Common myeloid progenitor, CD34-positive (primary cell): ENCODE data around the gene SOS1.

Experiments used
- CTCF ChIA-PET: fragments of 350-600 bp; sonication (Branson Sonifier 250); formaldehyde crosslinking; loops from one replicate; lab custom pipeline; 2021; ENCODE audit warnings: antibody characterized with exemption; lab: Charles Lee
- POLR2A ChIA-PET: fragments of 350-600 bp; sonication (Branson Sonifier 250); formaldehyde crosslinking; loops from one replicate; lab custom pipeline; 2021; ENCODE audit warnings: antibody characterized with exemption; lab: Charles Lee
- DNase-seq, 3 donors: peaks; one replicate each; pipeline versions ENCODE4 v3.0.0 to v3.0.0-alpha.2; 2013
- H3K27ac ChIP-seq, 2 experiments: 1 replicate in 1 of 2; 2 replicates in 1 of 2; pipeline ENCODE4 v1.7.0; 2013; ENCODE audit warnings: inconsistent platforms in 2 of 2, low read length in 2 of 2, mild to moderate bottlenecking in 2 of 2, low read depth in 1 of 2, moderate library complexity in 1 of 2; ENCODE audit not compliant: severe bottlenecking in 2 of 2, insufficient read depth in 1 of 2, poor library complexity in 1 of 2
- H3K27me3 ChIP-seq, 5 experiments: replicated peaks in 2 of 5; 1 replicate in 3 of 5; 2 replicates in 2 of 5; pipeline versions ENCODE4 v1.6.1 to v1.7.0; 2013; ENCODE audit warnings: low read length in 4 of 5, mild to moderate bottlenecking in 2 of 5, moderate library complexity in 2 of 5, inconsistent platforms in 1 of 5; ENCODE audit not compliant: insufficient read depth in 5 of 5, control insufficient read depth in 4 of 5
- H3K36me3 ChIP-seq, 4 experiments: 1 replicate in 2 of 4; 2 replicates in 2 of 4; pipeline versions ENCODE4 v1.6.1 to v1.7.0; 2013; ENCODE audit warnings: low read length in 3 of 4, control low read depth in 1 of 4, mild to moderate bottlenecking in 1 of 4; ENCODE audit not compliant: control insufficient read depth in 4 of 4, insufficient read depth in 4 of 4
- H3K4me1 ChIP-seq, 4 experiments: 1 replicate in 3 of 4; 2 replicates in 1 of 4; pipeline versions ENCODE4 v1.6.1 to v1.7.1; 2013; ENCODE audit warnings: low read length in 3 of 4, mild to moderate bottlenecking in 3 of 4, control low read depth in 1 of 4, inconsistent platforms in 1 of 4, moderate library complexity in 1 of 4; ENCODE audit not compliant: control insufficient read depth in 4 of 4, insufficient read depth in 4 of 4; ENCODE audit errors: control extremely low read depth in 1 of 4
- H3K4me3 ChIP-seq, 7 experiments: 1 replicate in 4 of 7; 2 replicates in 3 of 7; pipeline versions ENCODE4 v1.5.1 to v1.7.0; 2013; ENCODE audit warnings: mild to moderate bottlenecking in 7 of 7, low read length in 6 of 7, moderate library complexity in 6 of 7, inconsistent platforms in 2 of 7, low read depth in 2 of 7, control low read depth in 1 of 7; ENCODE audit not compliant: insufficient read depth in 4 of 7, control insufficient read depth in 1 of 7; ENCODE audit errors: extremely low read depth in 1 of 7
- H3K9me3 ChIP-seq, 5 experiments: 1 replicate in 4 of 5; 2 replicates in 1 of 5; pipeline versions ENCODE4 v1.6.1 to v1.7.1; 2013; ENCODE audit warnings: low read length in 4 of 5, mild to moderate bottlenecking in 2 of 5, inconsistent platforms in 1 of 5, low read depth in 1 of 5, moderate library complexity in 1 of 5; ENCODE audit not compliant: control insufficient read depth in 4 of 5, insufficient read depth in 2 of 5; ENCODE audit errors: control extremely low read depth in 1 of 5
- WGBS: methylation state at CpG from one replicate; pipeline ENCODE4 v1.1.5; 2013; ENCODE audit not compliant: insufficient coverage; 5-methylcytosine and 5-hydroxymethylcytosine counted together

The SOS1 gene

DNA sequence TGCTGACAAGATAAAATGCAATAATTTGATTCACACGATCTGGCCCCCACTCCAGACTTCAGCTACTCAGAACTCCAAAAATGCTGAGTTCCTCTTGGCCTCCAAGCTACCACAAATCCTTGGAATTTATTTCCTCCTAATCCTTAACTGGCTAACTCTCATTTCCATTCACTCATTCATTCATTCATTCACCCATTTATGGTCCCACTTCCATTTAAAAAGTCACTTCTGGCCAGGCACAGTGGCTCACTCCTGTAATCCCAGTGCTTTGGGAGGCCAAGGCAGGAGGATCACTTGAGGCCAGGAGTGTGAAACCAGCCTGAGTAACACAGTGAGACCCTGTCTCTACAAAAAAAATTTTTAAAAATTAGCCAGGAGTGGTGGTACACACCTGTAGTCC lies 12.5 kb downstream of the SOS1 start:
- Histone ChIP-seq H3K36me3 (peaks cover 4 to 16% (median 8%) of the 10 kb centered on the region in 4 experiments), H3K9me3 (no peaks in the 10 kb centered on the region), H3K27me3 (no peaks in the 10 kb centered on the region), H3K4me3 (no peak overlapping the region), H3K4me1 (no peaks in the 10 kb centered on the region), H3K27ac (no peak overlapping the region)
- POLR2A ChIA-PET, result no interaction called here
- CTCF ChIA-PET, result interaction anchor here (1.5 to 1.8 kb wide), 2 partner anchors 13 to 49 kb away, joined by 5 to 7 read pairs; no protein-coding TSS in a partner anchor
- DNase-seq, result no peak
- WGBS, result 88% methylated on average over 1 of the region's 1 CpG

DNA sequence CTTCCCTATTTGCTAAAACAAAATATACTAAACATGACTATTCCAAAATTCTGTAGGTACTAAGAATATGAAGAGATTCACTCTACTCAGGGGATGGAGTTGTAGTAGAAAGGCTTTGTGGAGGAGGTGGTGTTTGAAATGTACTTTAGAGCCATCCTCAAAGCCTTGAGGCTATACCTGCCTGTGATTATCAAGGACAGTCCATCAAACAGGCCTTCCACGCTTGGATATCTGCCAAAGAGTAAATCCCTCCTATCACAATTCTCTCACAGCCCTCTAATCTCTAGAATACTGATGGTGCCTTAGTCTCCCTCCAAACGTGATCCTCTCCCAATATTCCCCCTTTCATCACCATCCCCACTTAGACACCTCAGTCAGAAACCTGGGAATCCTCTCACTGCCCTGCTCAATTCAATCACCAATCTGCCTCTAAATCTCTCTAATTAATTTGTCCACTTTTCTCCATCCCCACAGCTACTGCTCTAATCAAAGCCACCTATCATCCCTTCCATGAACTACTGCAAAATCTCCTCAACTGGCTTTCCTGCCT lies 13.1 kb downstream of the SOS1 start:
- 86% methylated on average over 2 of the region's 2 CpGs for WGBS
- H3K27ac ChIP-seq, result peak overlapping the region in 1 of 2 experiments; percentile 23
- no peak overlapping the region for H3K4me3 ChIP-seq
- no peaks in the 10 kb centered on the region for H3K9me3 ChIP-seq
- H3K4me1 ChIP-seq, result no peaks in the 10 kb centered on the region
- no peaks in the 10 kb centered on the region for H3K27me3 ChIP-seq
- peaks cover 4 to 16% (median 7%) of the 10 kb centered on the region in 4 experiments for H3K36me3 ChIP-seq
- POLR2A ChIA-PET, result no interaction called here
- CTCF ChIA-PET, result no interaction called here
- no peak for DNase-seq

DNA sequence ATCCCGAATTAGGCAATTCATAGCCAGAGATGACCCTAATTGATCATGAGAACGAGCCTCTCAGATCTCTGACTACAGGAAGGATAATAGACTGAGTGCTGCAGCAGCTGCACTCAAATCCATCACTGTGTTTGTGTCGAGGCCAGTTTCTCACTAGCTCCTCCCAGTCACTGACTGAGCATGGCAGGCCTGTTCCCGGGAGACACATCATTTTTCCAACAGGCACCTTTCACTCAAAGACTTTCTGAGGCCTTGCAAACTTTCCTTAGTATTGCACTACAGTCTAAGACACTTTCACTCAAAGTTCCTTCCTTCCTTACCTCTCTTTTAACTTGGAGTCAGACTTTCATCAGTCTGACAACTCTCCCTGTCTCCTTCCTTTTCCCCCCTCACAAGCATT lies 13.7 kb downstream of the SOS1 start:
- CTCF ChIA-PET, result interaction anchor here (0.6 kb wide), 1 partner anchor 10 kb away, joined by 4 read pairs; no protein-coding TSS in a partner anchor
- H3K27me3 ChIP-seq, result no peaks in the 10 kb centered on the region
- POLR2A ChIA-PET, result no interaction called here
- DNase-seq, result no peak
- peaks cover 2 to 9% (median 2%) of the 10 kb centered on the region in 4 experiments for H3K36me3 ChIP-seq
- H3K4me1 ChIP-seq, result no peaks in the 10 kb centered on the region
- H3K9me3 ChIP-seq, result no peaks in the 10 kb centered on the region
- no peak overlapping the region for H3K4me3 ChIP-seq
- peak overlapping the region in 1 of 2 experiments; percentile 23 for H3K27ac ChIP-seq
- WGBS, result 77% methylated on average over 3 of the region's 4 CpGs

DNA sequence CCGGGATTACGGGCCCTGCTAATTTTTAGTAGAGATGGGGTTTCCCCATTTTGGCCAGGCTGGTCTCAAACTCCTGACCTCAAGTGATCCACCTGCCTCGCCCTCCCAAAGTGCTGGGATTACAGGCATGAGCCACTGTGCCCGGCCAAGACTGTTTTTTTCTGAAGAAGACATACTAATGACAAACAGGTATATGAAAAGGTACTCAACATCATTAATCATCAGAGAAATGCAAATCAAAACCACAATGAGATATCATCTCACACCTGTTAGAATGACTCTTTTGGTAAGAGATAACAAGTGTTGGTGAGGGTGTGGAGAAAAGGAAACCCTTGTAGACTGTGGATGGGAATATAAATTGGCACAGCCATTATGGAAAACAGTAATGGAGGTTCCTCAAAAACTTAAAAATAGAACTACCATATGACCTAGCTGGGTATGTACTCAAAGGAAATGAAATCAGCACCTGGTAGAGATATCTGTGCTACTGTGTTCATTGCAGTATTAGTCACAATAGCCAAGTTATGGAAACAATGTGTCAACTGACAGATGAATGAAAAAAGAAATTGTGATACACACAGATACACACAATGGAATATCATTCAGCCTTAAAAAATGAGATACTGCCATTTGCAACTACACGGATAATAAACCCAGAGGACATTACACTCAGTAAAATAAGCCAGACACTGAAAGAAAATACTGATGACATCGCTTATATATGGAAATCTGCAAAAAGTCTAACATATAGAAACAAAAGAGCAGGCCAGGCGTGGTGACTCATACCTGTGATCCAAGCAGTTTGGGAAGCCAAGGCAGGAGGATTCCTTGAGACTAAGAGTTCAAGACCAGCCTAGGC lies 20.8 kb downstream of the SOS1 start:
- H3K4me3 ChIP-seq, result no peak overlapping the region
- peaks cover 0 to 8% (median 2%) of the 10 kb centered on the region in 4 experiments for H3K36me3 ChIP-seq
- CTCF ChIA-PET, result interaction anchor here (1.1 kb wide), 1 partner anchor 128 kb away, joined by 3 read pairs; no protein-coding TSS in a partner anchor
- H3K4me1 ChIP-seq, result peaks cover 0 to 12% (median 8%) of the 10 kb centered on the region in 4 experiments
- POLR2A ChIA-PET, result interaction anchor here (0.6 kb wide), 1 partner anchor 228 kb away, joined by 3 read pairs; no protein-coding TSS in a partner anchor
- no peak overlapping the region for H3K27ac ChIP-seq
- 96% methylated on average over 4 of the region's 7 CpGs for WGBS
- H3K9me3 ChIP-seq, result no peaks in the 10 kb centered on the region
- H3K27me3 ChIP-seq, result no peaks in the 10 kb centered on the region
- DNase-seq, result peak in 1 of 3 donors; percentile 34

DNA sequence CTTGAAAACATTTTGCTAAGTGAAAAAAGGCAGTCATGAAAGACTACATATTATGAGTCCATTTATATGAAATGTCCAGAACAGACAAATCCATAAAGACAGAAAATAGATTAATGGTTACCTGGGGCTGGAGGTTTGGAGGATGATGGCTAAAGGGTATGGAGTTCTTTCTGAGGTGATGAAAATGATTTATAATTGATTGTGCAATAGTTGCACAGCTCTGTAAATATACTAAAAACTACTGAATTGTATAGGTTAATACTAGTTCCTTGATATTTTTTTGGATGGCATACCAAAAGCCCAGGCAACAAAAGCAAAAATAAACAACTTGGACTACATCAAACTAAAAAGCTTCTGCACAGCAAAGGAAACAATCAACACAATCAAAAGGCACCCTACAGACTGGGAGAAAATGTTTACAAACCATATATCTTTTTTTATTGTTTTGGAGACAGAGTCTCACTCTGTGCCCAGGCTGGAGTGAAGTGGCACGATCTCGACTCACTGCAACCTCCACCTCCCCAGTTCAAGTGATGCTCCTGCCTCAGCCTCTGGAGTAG lies 21.5 kb downstream of the SOS1 start:
- H3K4me1 ChIP-seq, result peaks cover 0 to 12% (median 10%) of the 10 kb centered on the region in 4 experiments
- H3K27ac ChIP-seq, result no peak overlapping the region
- no peaks in the 10 kb centered on the region for H3K9me3 ChIP-seq
- ChIA-PET POLR2A (no interaction called here), CTCF (no interaction called here)
- H3K36me3 ChIP-seq, result peaks cover 0 to 6% (median 1%) of the 10 kb centered on the region in 4 experiments
- 100% methylated on average over 2 of the region's 2 CpGs for WGBS
- no peaks in the 10 kb centered on the region for H3K27me3 ChIP-seq
- no peak overlapping the region for H3K4me3 ChIP-seq
- no peak for DNase-seq

DNA sequence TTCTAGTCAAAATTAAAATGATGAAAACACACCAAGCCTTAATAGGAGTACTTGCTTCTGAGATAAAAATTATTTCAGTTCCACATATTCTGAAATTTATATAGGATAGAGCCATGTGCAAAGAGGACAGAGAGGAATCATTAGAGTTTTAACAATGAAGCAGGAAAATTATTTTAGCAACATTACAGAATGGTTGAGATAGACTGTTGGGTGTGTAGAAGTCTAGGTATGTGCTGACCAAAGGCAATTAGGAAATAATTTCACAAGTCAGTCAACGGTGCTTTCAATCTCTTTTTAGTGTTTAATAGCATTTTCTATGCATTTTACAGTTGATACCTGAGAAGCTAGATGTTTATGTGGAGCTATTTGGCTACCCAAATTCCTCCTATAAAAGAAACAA lies 25.2 kb downstream of the SOS1 start:
- no peaks in the 10 kb centered on the region for H3K9me3 ChIP-seq
- no peaks in the 10 kb centered on the region for H3K27me3 ChIP-seq
- ChIA-PET CTCF (interaction anchor here (1.6 to 2.4 kb wide), 3 partner anchors 13 to 133 kb away, joined by 4 to 5 read pairs (median 5); no protein-coding TSS in a partner anchor), POLR2A (no interaction called here)
- H3K4me3 ChIP-seq, result no peak overlapping the region
- peaks cover 0 to 12% (median 10%) of the 10 kb centered on the region in 4 experiments for H3K4me1 ChIP-seq
- H3K36me3 ChIP-seq, result peaks cover 0 to 6% (median 4%) of the 10 kb centered on the region in 4 experiments
- DNase-seq, result no peak
- WGBS, result no CpG with 5 or more reads among the region's 1 CpG
- no peak overlapping the region for H3K27ac ChIP-seq
